ENCODE data around the gene AP2A2.

DNA sequence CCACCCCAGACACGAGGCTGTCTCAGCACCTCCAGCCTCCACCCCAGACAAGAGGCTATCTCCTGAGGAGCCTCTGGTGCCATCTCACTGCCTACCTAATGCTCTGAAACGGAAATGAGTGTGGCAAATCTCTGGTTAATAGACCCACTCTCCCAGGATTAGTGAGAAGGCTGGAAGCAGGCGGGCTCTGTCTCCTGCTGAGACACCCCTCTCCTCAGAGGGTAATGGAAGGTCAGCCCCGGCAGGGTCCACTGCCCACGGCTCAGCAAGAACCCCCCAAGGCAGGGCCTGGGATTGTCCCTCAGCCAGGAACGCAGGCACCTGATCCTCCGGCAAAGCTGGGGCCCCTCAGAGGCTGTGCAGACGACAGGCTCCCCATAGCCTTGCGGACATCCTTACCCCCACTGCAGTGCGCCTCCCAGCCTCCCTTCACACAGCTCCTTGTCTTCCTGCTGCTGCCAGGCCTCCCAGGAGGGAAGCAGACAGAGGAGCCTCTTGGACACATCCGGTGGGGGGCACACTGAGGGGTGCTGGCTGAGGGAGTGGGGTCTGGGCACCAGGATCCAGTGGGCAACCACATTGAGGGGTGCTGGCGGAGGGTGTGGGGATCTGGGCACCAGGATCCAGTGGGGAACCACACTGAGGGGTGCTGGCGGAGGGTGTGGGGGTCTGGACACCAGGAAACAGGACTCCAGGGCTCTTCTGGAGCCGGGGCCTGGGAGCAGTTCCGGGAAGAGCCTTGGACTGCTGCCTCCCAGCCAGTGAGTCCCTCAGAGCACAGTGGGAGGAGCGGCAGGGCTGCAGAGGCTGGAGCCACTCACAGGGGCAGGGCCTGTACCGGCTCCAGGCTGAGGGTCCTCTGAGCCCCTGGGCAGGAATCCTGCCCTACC is 28.2 kb upstream of the AP2A2 start:
- TF ChIP-seq, protein P1, sequence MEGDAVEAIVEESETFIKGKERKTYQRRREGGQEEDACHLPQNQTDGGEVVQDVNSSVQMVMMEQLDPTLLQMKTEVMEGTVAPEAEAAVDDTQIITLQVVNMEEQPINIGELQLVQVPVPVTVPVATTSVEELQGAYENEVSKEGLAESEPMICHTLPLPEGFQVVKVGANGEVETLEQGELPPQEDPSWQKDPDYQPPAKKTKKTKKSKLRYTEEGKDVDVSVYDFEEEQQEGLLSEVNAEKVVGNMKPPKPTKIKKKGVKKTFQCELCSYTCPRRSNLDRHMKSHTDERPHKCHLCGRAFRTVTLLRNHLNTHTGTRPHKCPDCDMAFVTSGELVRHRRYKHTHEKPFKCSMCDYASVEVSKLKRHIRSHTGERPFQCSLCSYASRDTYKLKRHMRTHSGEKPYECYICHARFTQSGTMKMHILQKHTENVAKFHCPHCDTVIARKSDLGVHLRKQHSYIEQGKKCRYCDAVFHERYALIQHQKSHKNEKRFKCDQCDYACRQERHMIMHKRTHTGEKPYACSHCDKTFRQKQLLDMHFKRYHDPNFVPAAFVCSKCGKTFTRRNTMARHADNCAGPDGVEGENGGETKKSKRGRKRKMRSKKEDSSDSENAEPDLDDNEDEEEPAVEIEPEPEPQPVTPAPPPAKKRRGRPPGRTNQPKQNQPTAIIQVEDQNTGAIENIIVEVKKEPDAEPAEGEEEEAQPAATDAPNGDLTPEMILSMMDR (IDR thresholded peaks at IDR 0.05) = no peak
- TF ChIP-seq POLR2AphosphoS5 (IDR thresholded peaks at IDR 0.05; ENCODE audit: low read depth, low read length) = peak; percentile 16; the same call in 1 of the 2 replicates
